OCI-LY7 (cell line): ENCODE results near the gene NPB.

Experiments
- CTCF ChIP-seq: fragments of 200-600 bp; sonication (generic); conservative IDR thresholded peaks from 2 replicates; pipeline ENCODE4 v1.5.1; 2014; ENCODE audit warnings: mild to moderate bottlenecking, antibody characterized with exemption, low read length, moderate library complexity, mixed read lengths
- EZH2phosphoT487 ChIP-seq: fragments of 200-600 bp; sonication (generic); IDR thresholded peaks from 2 replicates; pipeline ENCODE4 v1.6.1; 2018; ENCODE audit warnings: low read depth, borderline replicate concordance, mild to moderate bottlenecking, mixed run types, antibody characterized with exemption, low read length, moderate library complexity, mixed read lengths

GRCh38 chr17:81927653-81928543 lies 25.9 kb downstream of the NPB start, which contains the start of gene MAFG:
- TF ChIP-seq CTCF: peak; percentile 84
- TF ChIP-seq EZH2phosphoT487: no peak
